ENCODE data around the gene FIG4. TPM values are rescaled to one million over a fixed set of nuclear protein-coding genes. Genes with fewer than 3 reads are reported as not detected.

Gene FIG4
- total RNA-seq (10 to 100 TPM; 10.5 to 13.5 (median 11.5) TPM), total RNA-seq (9.1 to 40.2 (median 20.1) reads per million in 29 experiments)
- 15.9 TPM for total RNA-seq (2013)

DNA sequence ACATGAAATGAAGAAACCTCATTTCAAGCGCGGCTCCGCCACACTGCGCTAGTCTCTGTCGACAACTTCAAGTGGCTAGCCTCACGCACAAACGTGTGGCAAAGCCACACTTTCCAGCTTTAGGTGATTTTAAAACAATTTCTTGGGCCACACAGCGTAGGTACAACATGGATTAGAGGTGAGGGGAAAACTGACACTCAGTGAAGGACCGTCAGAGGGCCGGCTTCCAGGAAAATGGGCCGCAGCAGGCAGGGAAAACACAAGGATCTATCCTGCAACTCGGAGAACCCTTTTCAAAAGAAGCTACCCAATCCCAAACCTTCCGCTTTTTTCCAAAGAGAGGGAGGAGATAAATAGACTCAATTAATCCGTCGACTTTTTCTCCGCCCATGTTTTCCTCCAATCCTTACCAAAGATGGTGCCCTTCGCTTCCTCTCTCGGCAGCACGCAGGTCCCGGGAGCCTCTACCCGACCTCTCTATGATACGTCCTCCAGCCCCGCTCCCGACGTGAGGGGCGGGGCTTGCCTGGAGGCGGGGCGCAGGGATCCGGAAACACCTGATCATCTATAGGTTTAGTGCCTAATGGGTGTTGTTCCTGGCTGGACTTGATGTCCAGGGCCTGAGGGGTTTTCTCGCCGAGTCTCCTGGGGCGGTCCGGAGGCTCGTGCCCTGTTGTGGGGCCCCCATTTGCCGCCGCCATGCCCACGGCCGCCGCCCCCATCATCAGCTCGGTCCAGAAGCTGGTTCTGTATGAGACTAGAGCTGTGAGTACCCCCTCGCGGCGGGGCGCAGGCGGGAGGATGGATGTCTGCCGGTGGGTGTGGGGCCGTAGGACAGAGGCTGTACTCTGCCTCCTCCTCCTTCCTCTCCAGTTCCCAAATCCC, at the start of gene FIG4, which contains the start of gene AK9:
TSS of gene FIG4 (plus strand) at position 560 of the 885 bp plus-strand sequence. CDS start at position 700, 140 bp downstream.
TSS of gene AK9 (minus strand) at position 466 of the 885 bp plus-strand sequence. CDS start 15,457 bp downstream, outside the sequence.
- Histone ChIP-seq H3K27me3 (replicated peaks in 1 of 2; ENCODE audit: control insufficient read depth in 2 of 2, extremely low read depth in 1 of 2, insufficient read depth in 2 of 2, low read length in 1 of 2) (peaks cover 0 to 2% of the 10 kb centered on the region in 2 experiments), H3K9me3 (no peaks in the 10 kb centered on the region), H3K4me3 (ENCODE audit: control insufficient read depth in 1 of 2, extremely low read depth in 1 of 2, low read length in 1 of 2) (peak within 1 kb of the TSS; percentile 97 to 100), H3K4me1 (ENCODE audit: control insufficient read depth in 1 of 2, extremely low read depth in 1 of 2, insufficient read depth in 2 of 2, low read length in 2 of 2) (peaks cover 14 to 20% of the 10 kb centered on the region in 2 experiments), H3K36me3 (ENCODE audit: control insufficient read depth in 2 of 2, extremely low read depth in 1 of 2, insufficient read depth in 1 of 2, low read length in 1 of 2) (peaks cover 3 to 7% of the 10 kb centered on the region in 2 donors), H3K27ac (ENCODE audit: low read length) (peak within 1 kb of the TSS; percentile 74)
- Mint-ChIP-seq H3K4me3 (peak within 1 kb of the TSS; percentile 87 to 99 (median 98)), H3K36me3 (peaks cover 14% of the 10 kb centered on the region), H3K9me3 (no peaks in the 10 kb centered on the region), H3K27ac (peak within 1 kb of the TSS; percentile 95 to 97), H3K27me3 (no peaks in the 10 kb centered on the region), H3K4me1 (peaks cover 31 to 38% (median 33%) of the 10 kb centered on the region in 3 donors)
- ChIA-PET CTCF (interaction anchor here (0.5 to 1.5 kb wide), 9 partner anchors 11 to 1082 kb away, joined by 3 to 7 read pairs (median 4); no protein-coding TSS in a partner anchor), POLR2A (interaction anchor here (0.6 to 1.1 kb wide), 6 partner anchors 10 to 1183 kb away, joined by 3 to 4 read pairs (median 3); partner anchors contain the start of gene AMD1 (in 1 of the 2))
- WGBS (ENCODE audit: insufficient coverage), result under 1% methylated on average over 23 of the region's 47 CpGs
- peak; percentile 72 to 91 (median 81) for DNase-seq
- ATAC-seq (replicated peaks in 1 of 4), result peak; percentile 97 to 98 (median 98)

DNA sequence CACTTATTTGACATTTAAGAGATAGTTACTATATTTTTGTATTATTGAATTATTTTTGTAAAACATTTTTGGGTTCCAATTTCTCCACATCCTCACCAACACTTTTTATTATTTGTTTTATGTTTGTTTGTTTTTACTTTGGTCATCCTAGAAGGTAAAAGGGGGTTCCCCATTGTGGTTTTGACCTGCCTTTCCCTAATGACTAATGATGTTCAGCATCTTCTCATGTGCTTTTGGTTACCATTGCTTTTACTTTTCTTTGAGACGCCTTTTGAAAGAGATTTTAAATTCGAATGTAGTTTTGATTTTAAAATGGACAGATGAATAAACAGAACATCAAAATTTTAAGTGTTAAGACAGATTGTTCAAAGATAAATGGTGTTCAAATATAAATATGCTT, 47.0 kb upstream of the FIG4 start:
- Mint-ChIP-seq H3K27me3 (no peaks in the 10 kb centered on the region), H3K9me3 (peaks cover 2 to 13% (median 3%) of the 10 kb centered on the region in 3 donors), H3K27ac (no peak overlapping the region), H3K36me3 (peaks cover 66% of the 10 kb centered on the region), H3K4me3 (no peak overlapping the region), H3K4me1 (no peaks in the 10 kb centered on the region)
- ChIA-PET CTCF (no interaction called here), POLR2A (no interaction called here)
- peaks cover 3 to 5% of the 10 kb centered on the region in 2 donors for H3K36me3 ChIP-seq (ENCODE audit: control insufficient read depth in 2 of 2, extremely low read depth in 1 of 2, insufficient read depth in 1 of 2, low read length in 1 of 2)
- no peaks in the 10 kb centered on the region for H3K9me3 ChIP-seq
- H3K27ac ChIP-seq (ENCODE audit: low read length), result no peak overlapping the region
- no peak for DNase-seq
- H3K4me3 ChIP-seq (ENCODE audit: control insufficient read depth in 1 of 2, extremely low read depth in 1 of 2, low read length in 1 of 2), result no peak overlapping the region
- H3K27me3 ChIP-seq (replicated peaks in 1 of 2; ENCODE audit: control insufficient read depth in 2 of 2, extremely low read depth in 1 of 2, insufficient read depth in 2 of 2, low read length in 1 of 2), result no peaks in the 10 kb centered on the region
- H3K4me1 ChIP-seq (ENCODE audit: control insufficient read depth in 1 of 2, extremely low read depth in 1 of 2, insufficient read depth in 2 of 2, low read length in 2 of 2), result no peaks in the 10 kb centered on the region
- WGBS (ENCODE audit: insufficient coverage), result no CpG with 5 or more reads among the region's 2 CpGs
- no peak for ATAC-seq (replicated peaks in 1 of 4)

DNA sequence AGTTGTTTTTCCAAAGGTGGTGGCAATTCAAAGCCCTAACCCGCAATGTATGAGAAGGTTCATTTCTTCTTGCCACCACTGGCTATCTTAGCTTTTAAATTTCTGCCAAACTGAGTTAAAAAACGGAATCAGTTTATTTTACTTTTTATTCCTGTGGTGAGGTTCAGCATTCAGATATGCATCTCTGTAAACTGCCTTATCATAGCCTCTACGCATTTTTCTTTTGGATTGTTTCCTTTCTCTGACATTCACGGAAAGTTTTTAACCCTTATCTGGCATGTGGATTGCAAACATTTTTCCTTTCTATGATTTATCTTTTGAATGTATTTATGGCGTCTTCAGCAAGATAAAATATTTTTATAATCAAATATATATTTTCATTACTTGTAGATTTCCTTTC, 37.8 kb upstream of the FIG4 start:
- Mint-ChIP-seq H3K27me3 (no peaks in the 10 kb centered on the region), H3K27ac (no peak overlapping the region), H3K9me3 (no peaks in the 10 kb centered on the region), H3K4me1 (no peaks in the 10 kb centered on the region), H3K4me3 (no peak overlapping the region), H3K36me3 (peaks cover 44% of the 10 kb centered on the region)
- Histone ChIP-seq H3K27ac (ENCODE audit: low read length) (no peak overlapping the region), H3K4me3 (ENCODE audit: control insufficient read depth in 1 of 2, extremely low read depth in 1 of 2, low read length in 1 of 2) (no peak overlapping the region), H3K36me3 (ENCODE audit: control insufficient read depth in 2 of 2, extremely low read depth in 1 of 2, insufficient read depth in 1 of 2, low read length in 1 of 2) (no peaks in the 10 kb centered on the region), H3K27me3 (replicated peaks in 1 of 2; ENCODE audit: control insufficient read depth in 2 of 2, extremely low read depth in 1 of 2, insufficient read depth in 2 of 2, low read length in 1 of 2) (no peaks in the 10 kb centered on the region), H3K9me3 (no peaks in the 10 kb centered on the region), H3K4me1 (ENCODE audit: control insufficient read depth in 1 of 2, extremely low read depth in 1 of 2, insufficient read depth in 2 of 2, low read length in 2 of 2) (no peaks in the 10 kb centered on the region)
- ChIA-PET CTCF (no interaction called here), POLR2A (interaction anchor here in 1 of 2 donors (0.6 kb wide), 1 partner anchor 1902 kb away, joined by 4 read pairs; no protein-coding TSS in a partner anchor)
- DNase-seq (no peak), ATAC-seq (replicated peaks in 1 of 4) (no peak)
- 86% methylated on average over 1 of the region's 5 CpGs for WGBS (ENCODE audit: insufficient coverage)

- no peaks in the 10 kb centered on the region for H3K4me1 Mint-ChIP-seq
- H3K9me3 Mint-ChIP-seq, result no peaks in the 10 kb centered on the region
- no peak overlapping the region for H3K4me3 Mint-ChIP-seq
- no peaks in the 10 kb centered on the region for H3K4me1 ChIP-seq (ENCODE audit: control insufficient read depth in 1 of 2, extremely low read depth in 1 of 2, insufficient read depth in 2 of 2, low read length in 2 of 2)
- H3K27ac Mint-ChIP-seq, result no peak overlapping the region
- H3K36me3 ChIP-seq (ENCODE audit: control insufficient read depth in 2 of 2, extremely low read depth in 1 of 2, insufficient read depth in 1 of 2, low read length in 1 of 2), result no peaks in the 10 kb centered on the region
- ChIA-PET CTCF (no interaction called here), POLR2A (no interaction called here)
- WGBS (ENCODE audit: insufficient coverage), result 100% methylated on average over 2 of the region's 6 CpGs
- DNase-seq, result no peak
- H3K27ac ChIP-seq (ENCODE audit: low read length), result no peak overlapping the region
- no peak overlapping the region for H3K4me3 ChIP-seq (ENCODE audit: control insufficient read depth in 1 of 2, extremely low read depth in 1 of 2, low read length in 1 of 2)
- H3K27me3 Mint-ChIP-seq, result no peaks in the 10 kb centered on the region
- no peaks in the 10 kb centered on the region for H3K27me3 ChIP-seq (replicated peaks in 1 of 2; ENCODE audit: control insufficient read depth in 2 of 2, extremely low read depth in 1 of 2, insufficient read depth in 2 of 2, low read length in 1 of 2)
- H3K9me3 ChIP-seq, result no peaks in the 10 kb centered on the region
- ATAC-seq (replicated peaks in 1 of 4), result no peak
- H3K36me3 Mint-ChIP-seq, result peaks cover 42% of the 10 kb centered on the region
These were observed 35.3 kb upstream of the FIG4 start for GRCh38 chr6:109655761-109656262.

- Histone ChIP-seq H3K9me3 (no peaks in the 10 kb centered on the region), H3K36me3 (ENCODE audit: control insufficient read depth in 2 of 2, extremely low read depth in 1 of 2, insufficient read depth in 1 of 2, low read length in 1 of 2) (peaks cover 0 to 3% of the 10 kb centered on the region in 2 donors), H3K4me1 (ENCODE audit: control insufficient read depth in 1 of 2, extremely low read depth in 1 of 2, insufficient read depth in 2 of 2, low read length in 2 of 2) (no peaks in the 10 kb centered on the region), H3K4me3 (ENCODE audit: control insufficient read depth in 1 of 2, extremely low read depth in 1 of 2, low read length in 1 of 2) (no peak overlapping the region), H3K27me3 (replicated peaks in 1 of 2; ENCODE audit: control insufficient read depth in 2 of 2, extremely low read depth in 1 of 2, insufficient read depth in 2 of 2, low read length in 1 of 2) (no peaks in the 10 kb centered on the region), H3K27ac (ENCODE audit: low read length) (no peak overlapping the region)
- H3K36me3 Mint-ChIP-seq, result peaks cover 24% of the 10 kb centered on the region
- H3K4me1 Mint-ChIP-seq, result no peaks in the 10 kb centered on the region
- DNase-seq (no peak), ATAC-seq (replicated peaks in 1 of 4) (no peak)
- no peaks in the 10 kb centered on the region for H3K9me3 Mint-ChIP-seq
- ChIA-PET POLR2A (no interaction called here), CTCF (no interaction called here)
- no peak overlapping the region for H3K27ac Mint-ChIP-seq
- WGBS (ENCODE audit: insufficient coverage), result no CpG with 5 or more reads among the region's 1 CpG
- no peaks in the 10 kb centered on the region for H3K27me3 Mint-ChIP-seq
- H3K4me3 Mint-ChIP-seq, result no peak overlapping the region
These were observed 30.4 kb upstream of the FIG4 start for GRCh38 chr6:109660526-109661320.

GRCh38 chr6:109662192-109662591, 28.9 kb upstream of the FIG4 start:
- peaks cover 14% of the 10 kb centered on the region for H3K36me3 Mint-ChIP-seq
- no peak overlapping the region for H3K4me3 Mint-ChIP-seq
- no peaks in the 10 kb centered on the region for H3K9me3 Mint-ChIP-seq
- no peaks in the 10 kb centered on the region for H3K4me1 Mint-ChIP-seq
- WGBS (ENCODE audit: insufficient coverage), result 83% methylated on average over 2 of the region's 2 CpGs
- no peak overlapping the region for H3K27ac ChIP-seq (ENCODE audit: low read length)
- no peak overlapping the region for H3K4me3 ChIP-seq (ENCODE audit: control insufficient read depth in 1 of 2, extremely low read depth in 1 of 2, low read length in 1 of 2)
- no peaks in the 10 kb centered on the region for H3K27me3 ChIP-seq (replicated peaks in 1 of 2; ENCODE audit: control insufficient read depth in 2 of 2, extremely low read depth in 1 of 2, insufficient read depth in 2 of 2, low read length in 1 of 2)
- H3K9me3 ChIP-seq, result no peaks in the 10 kb centered on the region
- ATAC-seq (replicated peaks in 1 of 4), result no peak
- peaks cover 0 to 3% of the 10 kb centered on the region in 2 donors for H3K36me3 ChIP-seq (ENCODE audit: control insufficient read depth in 2 of 2, extremely low read depth in 1 of 2, insufficient read depth in 1 of 2, low read length in 1 of 2)
- POLR2A ChIA-PET, result no interaction called here
- CTCF ChIA-PET, result no interaction called here
- no peaks in the 10 kb centered on the region for H3K4me1 ChIP-seq (ENCODE audit: control insufficient read depth in 1 of 2, extremely low read depth in 1 of 2, insufficient read depth in 2 of 2, low read length in 2 of 2)
- no peaks in the 10 kb centered on the region for H3K27me3 Mint-ChIP-seq
- no peak overlapping the region for H3K27ac Mint-ChIP-seq
- no peak for DNase-seq
